Activated CD8-positive, alpha-beta memory T cell treated with anti-CD3 and anti-CD28 coated beads, Interleukin-2, amount 50 U/mL, for 24 hours (primary cell): ENCODE results near the gene PTPN13.

Experiments
- DNase-seq: peaks from one replicate; pipeline ENCODE4 v3.0.0-alpha.2; 2020; ENCODE audit errors: extremely low read depth

Gene PTPN13

GRCh38 chr4:86592553-86593249 lies 1.4 kb upstream of the PTPN13 start:
- DNase-seq: no peak

- DNase-seq: no peak
Observed at GRCh38 chr4:86594559-86595425, 677 bp downstream of the PTPN13 start.

- DNase-seq: no peak
Observed at GRCh38 chr4:86595426-86595805, 1.3 kb downstream of the PTPN13 start.

GRCh38 chr4:86596807-86597206 lies 2.7 kb downstream of the PTPN13 start:
- no peak for DNase-seq

- no peak for DNase-seq
Observed at GRCh38 chr4:86600007-86600653, 6.0 kb downstream of the PTPN13 start.

GRCh38 chr4:86603311-86603885 lies 9.3 kb downstream of the PTPN13 start:
- DNase-seq: no peak

GRCh38 chr4:86606809-86607208 lies 12.7 kb downstream of the PTPN13 start:
- no peak for DNase-seq

GRCh38 chr4:86608757-86609375 lies 14.8 kb downstream of the PTPN13 start:
- DNase-seq: no peak

- no peak for DNase-seq
Observed at GRCh38 chr4:86611757-86612156, 17.6 kb downstream of the PTPN13 start.

- no peak for DNase-seq
Observed at GRCh38 chr4:86613734-86614133, 19.6 kb downstream of the PTPN13 start.

GRCh38 chr4:86614865-86615264 lies 20.8 kb downstream of the PTPN13 start:
- DNase-seq: no peak

- no peak for DNase-seq
Observed at GRCh38 chr4:86615501-86615900, 21.4 kb downstream of the PTPN13 start.

GRCh38 chr4:86619656-86620055 lies 25.5 kb downstream of the PTPN13 start:
- no peak for DNase-seq

- DNase-seq: no peak
Observed at GRCh38 chr4:86621435-86621834, 27.3 kb downstream of the PTPN13 start.

GRCh38 chr4:86626066-86626465 lies 32.0 kb downstream of the PTPN13 start:
- DNase-seq: no peak

GRCh38 chr4:86627462-86628135 lies 33.5 kb downstream of the PTPN13 start:
- DNase-seq: no peak

GRCh38 chr4:86630629-86631028 lies 36.5 kb downstream of the PTPN13 start:
- no peak for DNase-seq

- DNase-seq: no peak
Observed at GRCh38 chr4:86631166-86631565, 37.1 kb downstream of the PTPN13 start.

GRCh38 chr4:86633854-86634253 lies 39.7 kb downstream of the PTPN13 start:
- no peak for DNase-seq

- DNase-seq: no peak
Observed at GRCh38 chr4:86640469-86640868, 46.4 kb downstream of the PTPN13 start.

GRCh38 chr4:86641516-86642090 lies 47.5 kb downstream of the PTPN13 start:
- no peak for DNase-seq
